Endothelial cell of umbilical vein (primary cell): ENCODE data around the gene CDIP1. TPM values are rescaled to one million over a fixed set of nuclear protein-coding genes. Genes with fewer than 3 reads are reported as not detected.

ENCODE experiments used
- BruUV-seq: library from RNA; stranded (reverse); fragments of 400-500 nt; replicated peaks from 2 replicates; lab custom pipeline; 2021; lab: Mats Ljungman, UMichigan
- CTCF ChIA-PET: fragments of 300-600, 350-600 bp; sonication (Branson Sonifier 250); formaldehyde crosslinking; loops from one replicate; lab custom pipeline; 2021; ENCODE audit warnings: antibody characterized with exemption, inconsistent platforms; lab: Charles Lee
- POLR2A ChIA-PET: fragments of 300-600, 350-600 bp; sonication (Branson Sonifier 250); formaldehyde crosslinking; loops from one replicate; lab custom pipeline; 2021; ENCODE audit warnings: antibody characterized with exemption, inconsistent platforms; lab: Charles Lee
- DNase-seq: peaks from one replicate; pipeline ENCODE4 v3.0.0-alpha.2; 2011; ENCODE audit warnings: low read depth, low spot score
- FAIRE-seq: peaks from 2 replicates; lab custom pipeline; 2011; peaks lifted over from hg19 to GRCh38; lab: Jason Lieb, UNC
- H2AFZ ChIP-seq: 2 replicates; pipeline ENCODE4 v1.6.0; 2012; ENCODE audit warnings: low read depth, low read length, control low read depth, inconsistent platforms
- H3K27ac ChIP-seq: 2 replicates; pipeline ENCODE4 v1.5.1; 2011; ENCODE audit warnings: low read depth, mild to moderate bottlenecking, control low read depth, low read length, moderate library complexity; ENCODE audit not compliant: insufficient read depth
- H3K27me3 ChIP-seq, 2 experiments: 2 replicates each; pipeline versions ENCODE4 v1.6.0 to v1.6.1; 2011; ENCODE audit warnings: low read length in 2 of 2, mixed read lengths in 1 of 2; ENCODE audit not compliant: control insufficient read depth in 2 of 2, insufficient read depth in 2 of 2
- H3K36me3 ChIP-seq, 2 experiments: 2 replicates in 1 of 2; 3 replicates in 1 of 2; pipeline ENCODE4 v1.5.1; 2011; ENCODE audit warnings: low read length in 2 of 2, mild to moderate bottlenecking in 1 of 2, moderate library complexity in 1 of 2; ENCODE audit not compliant: control insufficient read depth in 2 of 2, insufficient read depth in 2 of 2; ENCODE audit errors: extremely low read depth in 1 of 2
- H3K4me1 ChIP-seq: 3 replicates; pipeline ENCODE4 v1.5.1; 2011; ENCODE audit warnings: mild to moderate bottlenecking, low read length; ENCODE audit not compliant: control insufficient read depth, insufficient read depth; ENCODE audit errors: extremely low read depth
- H3K4me2 ChIP-seq: 2 replicates; pipeline ENCODE4 v1.6.1; 2011; ENCODE audit warnings: low read length, control low read depth, mixed read lengths; ENCODE audit not compliant: insufficient read depth
- H3K4me3 ChIP-seq, 3 experiments: fragments of 200-600 bp in 1 of 3; sonication (generic), shearing (Covaris generic) in 1 of 3; replicated peaks in 1 of 3; 2 replicates each; pipeline ENCODE4 v1.5.1; 2011 to 2016; ENCODE audit warnings: control low read depth in 3 of 3, low read length in 3 of 3, mild to moderate bottlenecking in 2 of 3, inconsistent platforms in 1 of 3, low read depth in 1 of 3, moderate library complexity in 1 of 3; ENCODE audit not compliant: insufficient read depth in 1 of 3
- H3K79me2 ChIP-seq: 2 replicates; pipeline ENCODE4 v1.6.0; 2012; ENCODE audit warnings: low read length, inconsistent platforms; ENCODE audit not compliant: control insufficient read depth, insufficient read depth
- H3K9ac ChIP-seq: replicated peaks from 2 replicates; pipeline ENCODE3; 2011; ENCODE audit warnings: low read length, control low read depth; ENCODE audit not compliant: insufficient read depth; ENCODE audit errors: extremely low read depth
- H3K9me1 ChIP-seq: replicated peaks from 3 replicates; pipeline ENCODE4 v1.6.0; 2011; ENCODE audit warnings: mild to moderate bottlenecking, low read length; ENCODE audit not compliant: control insufficient read depth, insufficient read depth; ENCODE audit errors: extremely low read depth
- H3K9me3 ChIP-seq: replicated peaks from 2 replicates; pipeline ENCODE4 v1.5.1; 2012; ENCODE audit warnings: low read length, inconsistent platforms; ENCODE audit not compliant: control insufficient read depth, insufficient read depth
- H4K20me1 ChIP-seq: replicated peaks from 2 replicates; pipeline ENCODE3; 2011; ENCODE audit warnings: mild to moderate bottlenecking, low read length; ENCODE audit not compliant: control insufficient read depth, insufficient read depth; ENCODE audit errors: extremely low read depth
- CTCF ChIP-seq, 2 donors: IDR thresholded peaks; 1 replicate in 1 of 2; 2 replicates in 1 of 2; pipeline ENCODE4 v1.5.1; 2011; ENCODE audit warnings: low read length in 2 of 2, mild to moderate bottlenecking in 2 of 2, moderate library complexity in 2 of 2, control low read depth in 1 of 2, inconsistent platforms in 1 of 2, low read depth in 1 of 2; ENCODE audit not compliant: insufficient read depth in 1 of 2; ENCODE audit errors: extremely low read depth in 1 of 2
- EZH2 ChIP-seq: IDR thresholded peaks from 2 replicates; pipeline ENCODE4 v1.6.1; 2012; ENCODE audit warnings: borderline replicate concordance, low read depth, mild to moderate bottlenecking, moderate library complexity, low read length, inconsistent platforms; ENCODE audit not compliant: severe bottlenecking
- FOS ChIP-seq: IDR thresholded peaks from 2 replicates; pipeline ENCODE4 v1.6.1; 2011; ENCODE audit warnings: mild to moderate bottlenecking, low read length, moderate library complexity, borderline replicate concordance; ENCODE audit not compliant: insufficient read depth
- GATA2 ChIP-seq: IDR thresholded peaks from 2 replicates; pipeline ENCODE4 v1.7.0; 2011; ENCODE audit warnings: low read depth, mild to moderate bottlenecking, moderate library complexity, mixed read lengths, low read length; ENCODE audit not compliant: insufficient read length, insufficient read depth
- JUN ChIP-seq: IDR thresholded peaks from 2 replicates; pipeline ENCODE4 v1.6.1; 2011; ENCODE audit warnings: borderline replicate concordance, low read depth; ENCODE audit not compliant: insufficient read length, insufficient read depth
- MAX ChIP-seq: IDR thresholded peaks from 2 replicates; pipeline ENCODE4 v1.6.1; 2011; ENCODE audit not compliant: insufficient read depth, insufficient read length
- MYC ChIP-seq: IDR thresholded peaks from one replicate; pipeline ENCODE4 v1.6.1; 2011; ENCODE audit warnings: mild to moderate bottlenecking, low read depth, low read length
- POLR2A ChIP-seq: IDR thresholded peaks from 2 replicates; pipeline ENCODE4 v1.6.1; 2012; ENCODE audit warnings: low read depth, mild to moderate bottlenecking, control low read depth, low read length
- POLR2AphosphoS5 ChIP-seq: IDR thresholded peaks from 2 replicates; pipeline ENCODE4 v1.6.1; 2012; ENCODE audit warnings: low read depth, mild to moderate bottlenecking, control low read depth, low read length, moderate library complexity; ENCODE audit not compliant: insufficient read depth
- dilution Hi-C: fragments of 300-500 bp; cut with MboI; formaldehyde crosslinking; loops from one replicate; pipeline ENCODE4 v1.15.0; 2019; ENCODE audit warnings: low sequenced_read_pairs; ENCODE audit not compliant: extremely low pct_ligation_motif_present
- intact Hi-C: fragments of 100-400 bp; cut with micrococcal nuclease; formaldehyde crosslinking; loops from one replicate; pipeline ENCODE4 v1.10.0; 2022
- polyA plus RNA-seq, 4 experiments: library from polyadenylated mRNA; depleted of rRNA in 3 of 4; stranded (reverse) in 3 of 4; unstranded in 1 of 4; fragments of >200 nt; gene quantifications; 2 replicates each; pipeline versions ENCODE4 v1.2.1 to v1.2.3, GENCODE V29; 2011 to 2012; ENCODE audit warnings: missing spikeins in 1 of 4
- total RNA-seq: library from RNA; stranded (reverse); gene quantifications from 2 replicates; pipeline ENCODE4 v1.2.3, GENCODE V29; 2021

CDIP1 gene
- total and polyA plus RNA-seq, 2 donors (not counting 3 experiments of a cell fraction or from before 2014, with no cell fraction given): 33.9 to 37.4 TPM

- intact Hi-C loops: no loop called here
- no TSS peak for BruUV-seq
- no peak for FAIRE-seq
These were observed 6.3 kb downstream of the CDIP1 start for GRCh38 chr16:4532238-4532637.

More at GRCh38 chr16:4532238-4532637, 6.3 kb downstream of the CDIP1 start:
- ChIA-PET POLR2A (no interaction called here), CTCF (interaction anchor here (1.0 to 2.1 kb wide), 6 partner anchors 14 to 129 kb away, joined by 3 to 9 read pairs (median 6); no protein-coding TSS in a partner anchor)
- no peaks in the 10 kb centered on the region for H3K9me1 ChIP-seq
- H3K9ac ChIP-seq: no peak overlapping the region
- H3K9me3 ChIP-seq: no peaks in the 10 kb centered on the region
- H3K27me3 ChIP-seq: no peaks in the 10 kb centered on the region
- no peaks in the 10 kb centered on the region for H3K79me2 ChIP-seq
- H4K20me1 ChIP-seq: no peaks in the 10 kb centered on the region
- peaks cover 0 to 6% of the 10 kb centered on the region in 2 experiments for H3K36me3 ChIP-seq
- TF ChIP-seq MAX (no peak), POLR2AphosphoS5 (no peak), FOS (no peak), CTCF (IDR thresholded peaks at IDR 0.05; ENCODE audit: extremely low read depth in 1 of 2, insufficient read depth in 1 of 2, low read depth in 1 of 2, low read length in 2 of 2) (no peak), GATA2 (no peak), POLR2A (no peak), JUN (no peak), EZH2 (no peak), MYC (no peak)
- no peak for DNase-seq
- H2AFZ ChIP-seq: no peak overlapping the region
- dilution Hi-C loops: no loop called here
- H3K4me3 ChIP-seq: no peak overlapping the region
- H3K4me1 ChIP-seq: peaks cover 4% of the 10 kb centered on the region
- no peak overlapping the region for H3K27ac ChIP-seq
- no peak overlapping the region for H3K4me2 ChIP-seq
